HepG2 (cell line): ENCODE data around the gene BABAM2. TPM values are rescaled to one million over a fixed set of nuclear protein-coding genes. Genes with fewer than 3 reads are reported as not detected.
"Not testable (repeated sequence)": the region's sequence is repeated elsewhere in the genome, so short reads cannot be mapped to it uniquely, and the experiment has no call there.

ENCODE experiments used
- ATAC-seq: fragments of 200-7000 bp; cut with Tn5 transposase; 3 replicates; pipeline ENCODE4 v1.9.1; 2020; ENCODE audit warnings: mild to moderate bottlenecking, moderate library complexity
- BruUV-seq: library from RNA; stranded (reverse); fragments of 400-500 nt; replicated peaks from 2 replicates; lab custom pipeline; 2021; lab: Mats Ljungman, UMichigan
- CTCF ChIA-PET: fragments of 300-600 bp; formaldehyde crosslinking; extraction: SDS; loops from one replicate; lab custom pipeline; 2021; ENCODE audit warnings: low total read pairs, inconsistent platforms, low intra/inter-chr PET ratio; lab: Yijun Ruan, JAX
- POLR2A ChIA-PET: fragments of 350-600 bp; sonication (Branson Sonifier 250); formaldehyde crosslinking; loops from one replicate; lab custom pipeline; 2020; ENCODE audit warnings: antibody characterized with exemption, inconsistent platforms; lab: Yijun Ruan, JAX
- DNase-seq: peaks from one replicate; pipeline ENCODE4 v3.0.0-alpha.2; 2015; ENCODE audit warnings: low spot score
- FAIRE-seq: peaks from 3 replicates; lab custom pipeline; 2011; peaks lifted over from hg19 to GRCh38; lab: Jason Lieb, UNC
- H2AFZ ChIP-seq: one replicate; pipeline ENCODE4 v1.6.1; 2011; ENCODE audit warnings: low read length, inconsistent platforms
- H3K27ac ChIP-seq: fragments of 300-600 bp; 3 replicates; pipeline ENCODE4 v1.8.0; 2011; ENCODE audit warnings: mixed run types, mild to moderate bottlenecking, mixed read lengths, low read length, inconsistent platforms; ENCODE audit not compliant: insufficient read depth; ENCODE audit errors: extremely low read length
- H3K27me3 ChIP-seq, 2 experiments: fragments of 200-600 bp in 1 of 2; 2 replicates in 1 of 2; 3 replicates in 1 of 2; pipeline versions ENCODE4 v1.6.0 to v1.8.0; 2011; ENCODE audit warnings: low read length in 2 of 2, mild to moderate bottlenecking in 2 of 2, moderate library complexity in 2 of 2, inconsistent platforms in 1 of 2; ENCODE audit not compliant: insufficient read depth in 2 of 2, control insufficient read depth in 1 of 2
- H3K36me3 ChIP-seq, 2 experiments: fragments of 200-600 bp in 1 of 2; replicated peaks in 1 of 2; 2 replicates in 1 of 2; 3 replicates in 1 of 2; pipeline versions ENCODE4 v1.5.1 to v1.8.0; 2011; ENCODE audit warnings: low read length in 2 of 2, inconsistent platforms in 1 of 2; ENCODE audit not compliant: insufficient read depth in 2 of 2, control insufficient read depth in 1 of 2
- H3K4me1 ChIP-seq: 2 replicates; pipeline ENCODE4 v1.5.1; 2012; ENCODE audit warnings: low read length, inconsistent platforms; ENCODE audit not compliant: insufficient read depth
- H3K4me2 ChIP-seq: 2 replicates; pipeline ENCODE4 v1.6.0; 2011; ENCODE audit warnings: low read depth, low read length, inconsistent platforms
- H3K4me3 ChIP-seq, 3 experiments: fragments of 200-600 bp in 1 of 3; sonication (generic), shearing (Covaris generic) in 1 of 3; replicated peaks in 1 of 3; 2 replicates each; pipeline ENCODE4 v1.5.1; 2011 to 2016; ENCODE audit warnings: low read length in 3 of 3, inconsistent platforms in 2 of 3, low read depth in 2 of 3, mild to moderate bottlenecking in 2 of 3, control low read depth in 1 of 3, mixed read lengths in 1 of 3; ENCODE audit not compliant: insufficient read depth in 1 of 3
- H3K79me2 ChIP-seq: one replicate; pipeline ENCODE4 v1.6.1; 2011; ENCODE audit warnings: low read length, inconsistent platforms; ENCODE audit not compliant: insufficient read depth
- H3K9ac ChIP-seq: 2 replicates; pipeline ENCODE4 v1.6.0; 2011; ENCODE audit warnings: mild to moderate bottlenecking, low read depth, low read length, inconsistent platforms; ENCODE audit not compliant: insufficient read depth
- H3K9me3 ChIP-seq: 2 replicates; pipeline ENCODE4 v1.5.1; 2012; ENCODE audit warnings: mild to moderate bottlenecking, low read length
- H4K20me1 ChIP-seq: 2 replicates; pipeline ENCODE4 v1.6.0; 2011; ENCODE audit warnings: inconsistent platforms, mild to moderate bottlenecking, low read length, moderate library complexity; ENCODE audit not compliant: insufficient read depth
- KLF12 ChIP-seq: sonication (generic); formaldehyde crosslinking; IDR thresholded peaks from 2 replicates; pipeline ENCODE4 v1.4.0; 2020; ENCODE audit warnings: missing genetic modification reagents, borderline replicate concordance
- ZNF121 ChIP-seq: sonication (generic); formaldehyde crosslinking; IDR thresholded peaks from 2 replicates; pipeline ENCODE4 v1.5.0; 2020; ENCODE audit warnings: mild to moderate bottlenecking, missing genetic modification reagents
- ZNF451 ChIP-seq: sonication (generic); formaldehyde crosslinking; IDR thresholded peaks from 2 replicates; pipeline ENCODE4 v1.5.0; 2020; ENCODE audit warnings: mild to moderate bottlenecking, missing genetic modification reagents
- ZNF567 ChIP-seq: sonication (generic); formaldehyde crosslinking; IDR thresholded peaks from 2 replicates; pipeline ENCODE4 v1.8.1; 2023; ENCODE audit warnings: mild to moderate bottlenecking, missing genetic modification reagents, borderline replicate concordance
- ZNF607 ChIP-seq: sonication (generic); formaldehyde crosslinking; IDR thresholded peaks from 2 replicates; pipeline ENCODE4 v1.5.1; 2020; ENCODE audit warnings: missing genetic modification reagents, mild to moderate bottlenecking, borderline replicate concordance
- WGBS: methylation state at CpG from one replicate; pipeline ENCODE4 v1.1.6; 2017; ENCODE audit warnings: low lambda C conversion rate; 5-methylcytosine and 5-hydroxymethylcytosine counted together
- in situ Hi-C: cut with HindIII; loops from 2 replicates; pipeline ENCODE4 v1.10.0; 2017; ENCODE audit warnings: low pct_unique_long_range_greater_than_20kb; ENCODE audit not compliant: extremely low pct_ligation_motif_present
- intact Hi-C: fragments of 100-400 bp; cut with micrococcal nuclease; formaldehyde crosslinking; loops from one replicate; pipeline ENCODE4 v1.10.0; 2022; ENCODE audit not compliant: unreplicated experiment
- polyA plus RNA-seq, 8 experiments: library from polyadenylated mRNA; depleted of rRNA in 3 of 8; stranded (reverse) in 7 of 8; unstranded in 1 of 8; fragments of >200 nt; fragmentation: Illumina TruSeq in 4 of 8; extraction: Trizol in 4 of 8; gene quantifications; 2 replicates each; pipeline versions ENCODE4 v1.2.1 to v1.2.3, GENCODE V29; 2011 to 2016; ENCODE audit warnings: low read depth in 4 of 8, missing spikeins in 1 of 8, mixed read lengths in 1 of 8; ENCODE audit not compliant: insufficient read depth in 1 of 8
- total RNA-seq, 5 experiments: library from RNA; depleted of rRNA; stranded (reverse); fragments of >200 nt; fragmentation: Illumina TruSeq; extraction: Trizol; gene quantifications; 2 replicates each; pipeline ENCODE4 v1.2.3, GENCODE V29; 2016; ENCODE audit warnings: low read depth in 1 of 5
- TF ChIP-seq, protein P1 (sequence below): IDR thresholded peaks from 2 replicates; pipeline ENCODE4 v1.6.1; 2016; ENCODE audit warnings: low read depth, missing genetic modification reagents, missing compliant biosample characterization
- TF ChIP-seq, protein P2 (sequence below): sonication (generic); formaldehyde crosslinking; IDR thresholded peaks from 2 replicates; pipeline ENCODE4 v1.4.0; 2020; ENCODE audit warnings: missing genetic modification reagents

Gene BABAM2
- total and polyA plus RNA-seq, 2 of the 13 experiments (the other 11 are each of a cell fraction or from before 2014, with no cell fraction given), result 24.9 to 28.0 TPM

DNA sequence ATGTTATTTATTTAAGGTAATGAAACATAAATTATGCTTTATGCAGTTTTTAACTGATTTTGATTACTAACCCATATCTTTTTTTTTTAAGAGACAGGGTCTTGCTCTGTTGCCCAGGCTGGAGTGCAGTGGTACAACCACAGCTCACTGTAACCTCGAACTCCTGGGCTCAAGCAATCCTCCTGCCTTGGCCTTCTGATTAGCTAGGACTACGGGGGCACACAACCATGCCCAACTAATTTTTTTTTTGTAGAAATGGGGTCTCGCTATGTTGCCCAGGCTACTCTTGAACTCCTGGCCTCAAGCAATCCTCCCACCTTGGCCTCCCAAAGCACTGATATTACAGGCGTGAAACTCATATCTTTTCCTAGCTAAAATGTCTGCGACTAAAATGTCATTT is 26.6 kb upstream of the BABAM2 start:
- H3K9ac ChIP-seq, CTCF ChIA-PET, H3K27ac ChIP-seq, H3K36me3 ChIP-seq, intact Hi-C loops, DNase-seq, in situ Hi-C loops, H3K4me2 ChIP-seq, H3K4me3 ChIP-seq, H4K20me1 ChIP-seq, H3K27me3 ChIP-seq, BruUV-seq, POLR2A ChIA-PET, H2AFZ ChIP-seq, FAIRE-seq, H3K79me2 ChIP-seq, H3K9me3 ChIP-seq, H3K4me1 ChIP-seq, ATAC-seq: not testable (repeated sequence)
- TF ChIP-seq ZNF121 (CRISPR knock-in tag), result peak; percentile 49; the same call in 1 of the 2 replicates
- WGBS, result 95% methylated on average over 5 of the region's 5 CpGs

- ChIA-PET POLR2A (no interaction called here), CTCF (no interaction called here)
- Histone ChIP-seq H4K20me1 (no peaks in the 10 kb centered on the region), H3K79me2 (no peaks in the 10 kb centered on the region), H3K9me3 (no peaks in the 10 kb centered on the region), H3K27ac (no peak overlapping the region), H3K9ac (no peak overlapping the region), H3K4me1 (peaks cover 10% of the 10 kb centered on the region), H3K27me3 (no peaks in the 10 kb centered on the region), H2AFZ (no peak overlapping the region), H3K4me3 (no peak overlapping the region), H3K36me3 (no peaks in the 10 kb centered on the region), H3K4me2 (no peak overlapping the region)
- DNase-seq (no peak), ATAC-seq (no peak), FAIRE-seq (no peak)
- 81% methylated on average over 1 of the region's 1 CpG for WGBS
- BruUV-seq, result no TSS peak
- no peak for TF ChIP-seq ZNF607 (CRISPR knock-in tag)
- no peak for TF ChIP-seq ZNF567
- TF ChIP-seq, protein P1, sequence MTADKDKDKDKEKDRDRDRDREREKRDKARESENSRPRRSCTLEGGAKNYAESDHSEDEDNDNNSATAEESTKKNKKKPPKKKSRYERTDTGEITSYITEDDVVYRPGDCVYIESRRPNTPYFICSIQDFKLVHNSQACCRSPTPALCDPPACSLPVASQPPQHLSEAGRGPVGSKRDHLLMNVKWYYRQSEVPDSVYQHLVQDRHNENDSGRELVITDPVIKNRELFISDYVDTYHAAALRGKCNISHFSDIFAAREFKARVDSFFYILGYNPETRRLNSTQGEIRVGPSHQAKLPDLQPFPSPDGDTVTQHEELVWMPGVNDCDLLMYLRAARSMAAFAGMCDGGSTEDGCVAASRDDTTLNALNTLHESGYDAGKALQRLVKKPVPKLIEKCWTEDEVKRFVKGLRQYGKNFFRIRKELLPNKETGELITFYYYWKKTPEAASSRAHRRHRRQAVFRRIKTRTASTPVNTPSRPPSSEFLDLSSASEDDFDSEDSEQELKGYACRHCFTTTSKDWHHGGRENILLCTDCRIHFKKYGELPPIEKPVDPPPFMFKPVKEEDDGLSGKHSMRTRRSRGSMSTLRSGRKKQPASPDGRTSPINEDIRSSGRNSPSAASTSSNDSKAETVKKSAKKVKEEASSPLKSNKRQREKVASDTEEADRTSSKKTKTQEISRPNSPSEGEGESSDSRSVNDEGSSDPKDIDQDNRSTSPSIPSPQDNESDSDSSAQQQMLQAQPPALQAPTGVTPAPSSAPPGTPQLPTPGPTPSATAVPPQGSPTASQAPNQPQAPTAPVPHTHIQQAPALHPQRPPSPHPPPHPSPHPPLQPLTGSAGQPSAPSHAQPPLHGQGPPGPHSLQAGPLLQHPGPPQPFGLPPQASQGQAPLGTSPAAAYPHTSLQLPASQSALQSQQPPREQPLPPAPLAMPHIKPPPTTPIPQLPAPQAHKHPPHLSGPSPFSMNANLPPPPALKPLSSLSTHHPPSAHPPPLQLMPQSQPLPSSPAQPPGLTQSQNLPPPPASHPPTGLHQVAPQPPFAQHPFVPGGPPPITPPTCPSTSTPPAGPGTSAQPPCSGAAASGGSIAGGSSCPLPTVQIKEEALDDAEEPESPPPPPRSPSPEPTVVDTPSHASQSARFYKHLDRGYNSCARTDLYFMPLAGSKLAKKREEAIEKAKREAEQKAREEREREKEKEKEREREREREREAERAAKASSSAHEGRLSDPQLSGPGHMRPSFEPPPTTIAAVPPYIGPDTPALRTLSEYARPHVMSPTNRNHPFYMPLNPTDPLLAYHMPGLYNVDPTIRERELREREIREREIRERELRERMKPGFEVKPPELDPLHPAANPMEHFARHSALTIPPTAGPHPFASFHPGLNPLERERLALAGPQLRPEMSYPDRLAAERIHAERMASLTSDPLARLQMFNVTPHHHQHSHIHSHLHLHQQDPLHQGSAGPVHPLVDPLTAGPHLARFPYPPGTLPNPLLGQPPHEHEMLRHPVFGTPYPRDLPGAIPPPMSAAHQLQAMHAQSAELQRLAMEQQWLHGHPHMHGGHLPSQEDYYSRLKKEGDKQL (CRISPR knock-in tag), result no peak
- TF ChIP-seq KLF12 (CRISPR knock-in tag), result no peak
- TF ChIP-seq, protein P2, sequence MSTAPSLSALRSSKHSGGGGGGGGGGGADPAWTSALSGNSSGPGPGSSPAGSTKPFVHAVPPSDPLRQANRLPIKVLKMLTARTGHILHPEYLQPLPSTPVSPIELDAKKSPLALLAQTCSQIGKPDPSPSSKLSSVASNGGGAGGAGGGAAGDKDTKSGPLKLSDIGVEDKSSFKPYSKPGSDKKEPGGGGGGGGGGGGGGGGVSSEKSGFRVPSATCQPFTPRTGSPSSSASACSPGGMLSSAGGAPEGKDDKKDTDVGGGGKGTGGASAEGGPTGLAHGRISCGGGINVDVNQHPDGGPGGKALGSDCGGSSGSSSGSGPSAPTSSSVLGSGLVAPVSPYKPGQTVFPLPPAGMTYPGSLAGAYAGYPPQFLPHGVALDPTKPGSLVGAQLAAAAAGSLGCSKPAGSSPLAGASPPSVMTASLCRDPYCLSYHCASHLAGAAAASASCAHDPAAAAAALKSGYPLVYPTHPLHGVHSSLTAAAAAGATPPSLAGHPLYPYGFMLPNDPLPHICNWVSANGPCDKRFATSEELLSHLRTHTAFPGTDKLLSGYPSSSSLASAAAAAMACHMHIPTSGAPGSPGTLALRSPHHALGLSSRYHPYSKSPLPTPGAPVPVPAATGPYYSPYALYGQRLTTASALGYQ, result no peak
- TF ChIP-seq ZNF451 (CRISPR knock-in tag), result no peak
- intact Hi-C loops (no loop called here), in situ Hi-C loops (no loop called here)
These were observed 24.3 kb upstream of the BABAM2 start for GRCh38 chr2:27866237-27866636.
